ENCODE measurements around the gene IGSF11. TPM values are rescaled to one million over a fixed set of nuclear protein-coding genes. Genes with fewer than 3 reads are reported as not detected.

IGSF11 gene
- total RNA-seq, 1 donor from 2014 or later: 3.4 TPM

DNA sequence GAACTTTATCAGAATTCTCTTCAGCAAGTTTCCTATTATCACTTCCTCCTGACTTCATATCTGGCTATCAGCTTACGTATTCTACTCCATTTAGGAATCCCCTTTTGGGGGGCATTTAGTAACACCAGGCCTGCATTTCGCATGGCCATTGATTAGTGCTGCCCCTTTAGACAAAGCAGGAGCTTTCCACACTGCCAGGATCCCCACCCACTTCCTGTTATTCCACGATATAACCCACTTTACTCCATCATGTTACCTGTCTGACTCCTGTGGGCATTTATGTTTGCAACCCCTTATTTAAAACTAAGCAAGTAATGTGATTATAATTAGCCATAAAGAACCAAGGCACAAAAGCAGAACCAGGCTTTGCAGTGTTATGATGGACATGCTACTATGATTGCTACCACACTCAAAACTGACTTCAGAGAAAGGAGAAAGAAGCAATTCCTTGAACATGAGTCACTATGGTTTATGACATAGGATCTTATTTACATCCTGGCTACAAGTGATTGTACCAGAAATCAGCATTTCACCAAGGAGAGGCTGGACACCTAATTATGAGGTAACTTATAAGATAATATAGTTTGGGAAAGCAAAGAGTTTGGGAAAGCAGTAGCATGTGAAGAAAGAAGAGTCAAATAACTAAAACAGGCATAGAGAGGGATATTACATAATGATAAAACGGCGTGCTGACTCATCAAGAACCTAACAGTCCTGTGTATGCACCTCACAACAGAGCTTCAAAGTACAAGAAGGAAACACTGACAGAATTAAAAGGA lies 96.3 kb downstream of the IGSF11 start:
- no peak for DNase-seq (ENCODE audit: extremely low spot score in 2 of 2)
- H3K27me3 ChIP-seq: no peaks in the 10 kb centered on the region
- no peaks in the 10 kb centered on the region for H3K9me3 ChIP-seq
- intact Hi-C loops (cut with DNase I): no loop called here
- no peak overlapping the region for H3K4me3 ChIP-seq
- no peak overlapping the region for H3K27ac ChIP-seq
- TF ChIP-seq, protein P1, sequence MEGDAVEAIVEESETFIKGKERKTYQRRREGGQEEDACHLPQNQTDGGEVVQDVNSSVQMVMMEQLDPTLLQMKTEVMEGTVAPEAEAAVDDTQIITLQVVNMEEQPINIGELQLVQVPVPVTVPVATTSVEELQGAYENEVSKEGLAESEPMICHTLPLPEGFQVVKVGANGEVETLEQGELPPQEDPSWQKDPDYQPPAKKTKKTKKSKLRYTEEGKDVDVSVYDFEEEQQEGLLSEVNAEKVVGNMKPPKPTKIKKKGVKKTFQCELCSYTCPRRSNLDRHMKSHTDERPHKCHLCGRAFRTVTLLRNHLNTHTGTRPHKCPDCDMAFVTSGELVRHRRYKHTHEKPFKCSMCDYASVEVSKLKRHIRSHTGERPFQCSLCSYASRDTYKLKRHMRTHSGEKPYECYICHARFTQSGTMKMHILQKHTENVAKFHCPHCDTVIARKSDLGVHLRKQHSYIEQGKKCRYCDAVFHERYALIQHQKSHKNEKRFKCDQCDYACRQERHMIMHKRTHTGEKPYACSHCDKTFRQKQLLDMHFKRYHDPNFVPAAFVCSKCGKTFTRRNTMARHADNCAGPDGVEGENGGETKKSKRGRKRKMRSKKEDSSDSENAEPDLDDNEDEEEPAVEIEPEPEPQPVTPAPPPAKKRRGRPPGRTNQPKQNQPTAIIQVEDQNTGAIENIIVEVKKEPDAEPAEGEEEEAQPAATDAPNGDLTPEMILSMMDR (IDR thresholded peaks at IDR 0.05): no peak
- TF ChIP-seq POLR2AphosphoS5 (IDR thresholded peaks at IDR 0.05; ENCODE audit: insufficient read depth in 1 of 2, low read depth in 1 of 2) (no peak), POLR2A (IDR thresholded peaks at IDR 0.05) (no peak)
- no peaks in the 10 kb centered on the region for H3K36me3 ChIP-seq
- H3K4me1 ChIP-seq: no peaks in the 10 kb centered on the region

DNA sequence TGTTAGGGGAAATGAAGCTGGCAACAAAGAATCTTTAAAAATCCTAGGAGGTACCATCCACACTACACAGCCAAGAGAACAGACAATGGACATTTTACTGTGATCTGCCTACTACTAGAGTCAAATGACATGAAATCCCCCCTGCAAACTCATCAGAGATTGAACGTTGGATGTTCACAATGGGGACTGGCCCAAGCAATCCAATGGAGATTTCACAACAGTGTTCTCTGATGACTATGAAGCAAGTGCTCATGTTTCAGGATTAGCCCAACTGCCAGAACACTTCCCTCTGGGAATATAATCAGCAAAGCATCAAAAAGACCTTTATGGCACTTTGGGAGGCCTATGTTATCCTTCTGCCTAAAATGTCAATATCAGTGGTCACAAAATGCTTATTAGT lies 97.8 kb downstream of the IGSF11 start:
- DNase-seq (ENCODE audit: extremely low spot score in 2 of 2): no peak
- TF ChIP-seq POLR2A (IDR thresholded peaks at IDR 0.05): no peak
- no peak for TF ChIP-seq POLR2AphosphoS5 (IDR thresholded peaks at IDR 0.05; ENCODE audit: insufficient read depth in 1 of 2, low read depth in 1 of 2)
- TF ChIP-seq, protein P1 (IDR thresholded peaks at IDR 0.05): no peak
- Histone ChIP-seq H3K27ac (no peak overlapping the region), H3K9me3 (no peaks in the 10 kb centered on the region), H3K4me1 (no peaks in the 10 kb centered on the region), H3K36me3 (no peaks in the 10 kb centered on the region), H3K4me3 (no peak overlapping the region), H3K27me3 (no peaks in the 10 kb centered on the region)
- intact Hi-C loops (cut with DNase I): no loop called here

DNA sequence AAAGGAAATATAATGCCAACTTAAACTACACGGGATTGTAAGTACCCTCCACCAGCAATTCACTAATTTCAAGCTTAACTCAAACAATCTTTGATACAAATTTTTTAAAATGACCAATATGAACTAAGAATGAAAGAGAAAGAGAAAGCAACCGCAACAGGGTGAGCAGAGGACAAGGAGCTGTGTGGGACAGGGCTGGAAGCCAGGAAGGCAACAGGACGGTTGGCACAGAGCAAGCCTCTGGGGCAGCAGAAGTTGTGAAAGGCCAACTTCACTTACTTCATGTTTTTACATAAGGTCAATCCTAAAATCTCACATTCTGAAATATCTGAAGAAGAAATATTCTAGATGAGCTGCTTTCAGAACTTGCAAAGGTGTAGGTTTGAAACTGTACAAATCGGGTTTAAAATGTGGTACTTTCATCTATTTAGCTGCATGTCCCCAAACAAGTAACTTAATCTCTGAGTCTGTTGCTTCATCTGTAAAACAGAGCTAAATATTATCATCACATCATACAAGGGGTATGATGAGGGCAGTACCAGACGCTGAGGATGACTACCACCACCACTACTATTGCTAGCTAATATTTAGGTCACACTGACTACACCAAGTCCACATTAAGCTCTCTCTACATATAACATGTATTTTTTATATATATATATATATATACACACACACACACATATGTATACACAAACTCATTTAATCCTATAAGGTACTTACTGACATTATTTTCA lies 101.7 kb downstream of the IGSF11 start:
- Histone ChIP-seq H3K36me3 (no peaks in the 10 kb centered on the region), H3K4me3 (no peak overlapping the region), H3K27me3 (no peaks in the 10 kb centered on the region), H3K27ac (no peak overlapping the region), H3K9me3 (no peaks in the 10 kb centered on the region), H3K4me1 (no peaks in the 10 kb centered on the region)
- no peak for TF ChIP-seq POLR2A (IDR thresholded peaks at IDR 0.05)
- TF ChIP-seq, protein P1 (IDR thresholded peaks at IDR 0.05): no peak
- no peak for DNase-seq (ENCODE audit: extremely low spot score in 2 of 2)
- intact Hi-C loops (cut with DNase I): no loop called here

DNA sequence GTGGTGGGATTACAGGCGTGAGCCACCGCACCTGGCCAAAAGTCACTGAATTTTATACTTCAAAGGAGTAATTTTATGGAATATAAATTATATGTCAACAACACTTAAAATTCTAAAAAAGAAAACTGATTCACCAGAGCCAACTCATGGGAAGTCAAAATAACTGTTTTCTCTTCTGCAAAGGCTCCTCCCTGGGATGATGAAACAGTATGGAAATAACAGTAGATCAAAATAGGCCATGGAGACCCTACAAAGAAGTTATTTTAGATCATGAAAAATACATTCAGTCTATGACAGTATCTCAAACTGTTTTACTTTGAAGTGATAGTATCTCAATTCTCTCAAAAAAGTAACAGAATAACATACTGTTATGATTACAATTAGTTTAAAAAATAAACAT lies 102.7 kb downstream of the IGSF11 start:
- Histone ChIP-seq H3K27me3 (no peaks in the 10 kb centered on the region), H3K4me1 (no peaks in the 10 kb centered on the region), H3K4me3 (no peak overlapping the region), H3K27ac (no peak overlapping the region), H3K9me3 (no peaks in the 10 kb centered on the region), H3K36me3 (no peaks in the 10 kb centered on the region)
- intact Hi-C loops (cut with DNase I): no loop called here
- DNase-seq (ENCODE audit: extremely low spot score in 2 of 2): no peak
- TF ChIP-seq POLR2A (IDR thresholded peaks at IDR 0.05): no peak
- TF ChIP-seq, protein P1 (IDR thresholded peaks at IDR 0.05): no peak
- no peak for TF ChIP-seq POLR2AphosphoS5 (IDR thresholded peaks at IDR 0.05; ENCODE audit: insufficient read depth in 1 of 2, low read depth in 1 of 2)

DNA sequence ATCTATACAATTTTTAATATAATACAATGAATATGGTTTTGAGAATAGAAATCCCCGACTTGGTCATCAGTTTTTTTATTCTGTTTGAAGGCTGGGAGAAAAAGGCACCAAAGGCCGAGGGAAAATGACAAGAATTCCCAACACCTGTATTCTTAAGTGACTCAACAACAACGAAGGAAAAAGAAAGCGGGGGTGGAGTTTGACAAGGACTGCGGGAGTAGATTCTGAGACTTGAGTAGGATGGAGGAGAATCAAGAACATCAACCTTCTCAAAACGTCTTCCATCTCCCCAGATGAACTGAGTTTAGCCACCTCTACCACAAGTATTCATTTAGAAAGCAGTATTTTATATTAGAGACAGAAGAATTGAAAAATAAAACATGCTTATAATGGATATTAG lies 107.2 kb downstream of the IGSF11 start:
- Histone ChIP-seq H3K9me3 (no peaks in the 10 kb centered on the region), H3K4me3 (no peak overlapping the region), H3K27ac (no peak overlapping the region), H3K36me3 (no peaks in the 10 kb centered on the region), H3K4me1 (no peaks in the 10 kb centered on the region), H3K27me3 (no peaks in the 10 kb centered on the region)
- DNase-seq (ENCODE audit: extremely low spot score in 2 of 2): no peak
- intact Hi-C loops (cut with DNase I): no loop called here
- TF ChIP-seq, protein P1 (IDR thresholded peaks at IDR 0.05): no peak
- TF ChIP-seq POLR2A (IDR thresholded peaks at IDR 0.05) (no peak), POLR2AphosphoS5 (IDR thresholded peaks at IDR 0.05; ENCODE audit: insufficient read depth in 1 of 2, low read depth in 1 of 2) (no peak)

Data from vagina (tissue), 2 donors.